Endothelial cell of umbilical vein (primary cell): ENCODE data around the gene HOXD12. TPM values are rescaled to one million over a fixed set of nuclear protein-coding genes. Genes with fewer than 3 reads are reported as not detected.
A peak's percentile ranks its signal among the peaks of the same experiment; 100 is the strongest.

Experiments used
- BruUV-seq: library from RNA; stranded (reverse); fragments of 400-500 nt; replicated peaks from 2 replicates; lab custom pipeline; 2021; lab: Mats Ljungman, UMichigan
- CTCF ChIA-PET: fragments of 300-600, 350-600 bp; sonication (Branson Sonifier 250); formaldehyde crosslinking; loops from one replicate; lab custom pipeline; 2021; ENCODE audit warnings: antibody characterized with exemption, inconsistent platforms; lab: Charles Lee
- POLR2A ChIA-PET: fragments of 300-600, 350-600 bp; sonication (Branson Sonifier 250); formaldehyde crosslinking; loops from one replicate; lab custom pipeline; 2021; ENCODE audit warnings: antibody characterized with exemption, inconsistent platforms; lab: Charles Lee
- DNase-seq: peaks from one replicate; pipeline ENCODE4 v3.0.0-alpha.2; 2011; ENCODE audit warnings: low read depth, low spot score
- FAIRE-seq: peaks from 2 replicates; lab custom pipeline; 2011; peaks lifted over from hg19 to GRCh38; lab: Jason Lieb, UNC
- H2AFZ ChIP-seq: 2 replicates; pipeline ENCODE4 v1.6.0; 2012; ENCODE audit warnings: low read depth, low read length, control low read depth, inconsistent platforms
- H3K27ac ChIP-seq: 2 replicates; pipeline ENCODE4 v1.5.1; 2011; ENCODE audit warnings: low read depth, mild to moderate bottlenecking, control low read depth, low read length, moderate library complexity; ENCODE audit not compliant: insufficient read depth
- H3K27me3 ChIP-seq, 2 experiments: 2 replicates each; pipeline versions ENCODE4 v1.6.0 to v1.6.1; 2011; ENCODE audit warnings: low read length in 2 of 2, mixed read lengths in 1 of 2; ENCODE audit not compliant: control insufficient read depth in 2 of 2, insufficient read depth in 2 of 2
- H3K36me3 ChIP-seq, 2 experiments: 2 replicates in 1 of 2; 3 replicates in 1 of 2; pipeline ENCODE4 v1.5.1; 2011; ENCODE audit warnings: low read length in 2 of 2, mild to moderate bottlenecking in 1 of 2, moderate library complexity in 1 of 2; ENCODE audit not compliant: control insufficient read depth in 2 of 2, insufficient read depth in 2 of 2; ENCODE audit errors: extremely low read depth in 1 of 2
- H3K4me1 ChIP-seq: 3 replicates; pipeline ENCODE4 v1.5.1; 2011; ENCODE audit warnings: mild to moderate bottlenecking, low read length; ENCODE audit not compliant: control insufficient read depth, insufficient read depth; ENCODE audit errors: extremely low read depth
- H3K4me2 ChIP-seq: 2 replicates; pipeline ENCODE4 v1.6.1; 2011; ENCODE audit warnings: low read length, control low read depth, mixed read lengths; ENCODE audit not compliant: insufficient read depth
- H3K4me3 ChIP-seq, 3 experiments: fragments of 200-600 bp in 1 of 3; sonication (generic), shearing (Covaris generic) in 1 of 3; replicated peaks in 1 of 3; 2 replicates each; pipeline ENCODE4 v1.5.1; 2011 to 2016; ENCODE audit warnings: control low read depth in 3 of 3, low read length in 3 of 3, mild to moderate bottlenecking in 2 of 3, inconsistent platforms in 1 of 3, low read depth in 1 of 3, moderate library complexity in 1 of 3; ENCODE audit not compliant: insufficient read depth in 1 of 3
- H3K79me2 ChIP-seq: 2 replicates; pipeline ENCODE4 v1.6.0; 2012; ENCODE audit warnings: low read length, inconsistent platforms; ENCODE audit not compliant: control insufficient read depth, insufficient read depth
- H3K9ac ChIP-seq: replicated peaks from 2 replicates; pipeline ENCODE3; 2011; ENCODE audit warnings: low read length, control low read depth; ENCODE audit not compliant: insufficient read depth; ENCODE audit errors: extremely low read depth
- H3K9me1 ChIP-seq: replicated peaks from 3 replicates; pipeline ENCODE4 v1.6.0; 2011; ENCODE audit warnings: mild to moderate bottlenecking, low read length; ENCODE audit not compliant: control insufficient read depth, insufficient read depth; ENCODE audit errors: extremely low read depth
- H3K9me3 ChIP-seq: replicated peaks from 2 replicates; pipeline ENCODE4 v1.5.1; 2012; ENCODE audit warnings: low read length, inconsistent platforms; ENCODE audit not compliant: control insufficient read depth, insufficient read depth
- H4K20me1 ChIP-seq: replicated peaks from 2 replicates; pipeline ENCODE3; 2011; ENCODE audit warnings: mild to moderate bottlenecking, low read length; ENCODE audit not compliant: control insufficient read depth, insufficient read depth; ENCODE audit errors: extremely low read depth
- CTCF ChIP-seq, 2 donors: IDR thresholded peaks; 1 replicate in 1 of 2; 2 replicates in 1 of 2; pipeline ENCODE4 v1.5.1; 2011; ENCODE audit warnings: low read length in 2 of 2, mild to moderate bottlenecking in 2 of 2, moderate library complexity in 2 of 2, control low read depth in 1 of 2, inconsistent platforms in 1 of 2, low read depth in 1 of 2; ENCODE audit not compliant: insufficient read depth in 1 of 2; ENCODE audit errors: extremely low read depth in 1 of 2
- EZH2 ChIP-seq: IDR thresholded peaks from 2 replicates; pipeline ENCODE4 v1.6.1; 2012; ENCODE audit warnings: borderline replicate concordance, low read depth, mild to moderate bottlenecking, moderate library complexity, low read length, inconsistent platforms; ENCODE audit not compliant: severe bottlenecking
- MYC ChIP-seq: IDR thresholded peaks from one replicate; pipeline ENCODE4 v1.6.1; 2011; ENCODE audit warnings: mild to moderate bottlenecking, low read depth, low read length
- POLR2A ChIP-seq: IDR thresholded peaks from 2 replicates; pipeline ENCODE4 v1.6.1; 2012; ENCODE audit warnings: low read depth, mild to moderate bottlenecking, control low read depth, low read length
- dilution Hi-C: fragments of 300-500 bp; cut with MboI; formaldehyde crosslinking; loops from one replicate; pipeline ENCODE4 v1.15.0; 2019; ENCODE audit warnings: low sequenced_read_pairs; ENCODE audit not compliant: extremely low pct_ligation_motif_present
- intact Hi-C: fragments of 100-400 bp; cut with micrococcal nuclease; formaldehyde crosslinking; loops from one replicate; pipeline ENCODE4 v1.10.0; 2022
- polyA plus RNA-seq, 4 experiments: library from polyadenylated mRNA; depleted of rRNA in 3 of 4; stranded (reverse) in 3 of 4; unstranded in 1 of 4; fragments of >200 nt; gene quantifications; 2 replicates each; pipeline versions ENCODE4 v1.2.1 to v1.2.3, GENCODE V29; 2011 to 2012; ENCODE audit warnings: missing spikeins in 1 of 4
- total RNA-seq: library from RNA; stranded (reverse); gene quantifications from 2 replicates; pipeline ENCODE4 v1.2.3, GENCODE V29; 2021

Gene HOXD12
- total and polyA plus RNA-seq, 2 donors (not counting 3 experiments of a cell fraction or from before 2014, with no cell fraction given), result not detected

- intact Hi-C loops, result loop anchor here (1.0 kb wide), 1 partner anchor 722 kb away; no protein-coding TSS in a partner anchor
- H3K79me2 ChIP-seq, result no peaks in the 10 kb centered on the region
- no peaks in the 10 kb centered on the region for H3K4me1 ChIP-seq
- peak overlapping the region; percentile 53 for H2AFZ ChIP-seq
- no peak overlapping the region for H3K4me3 ChIP-seq
- TF ChIP-seq MYC (no peak), EZH2 (peak; percentile 94), CTCF (IDR thresholded peaks at IDR 0.05; ENCODE audit: extremely low read depth in 1 of 2, insufficient read depth in 1 of 2, low read depth in 1 of 2, low read length in 2 of 2) (peak; percentile 68 to 87), POLR2A (no peak)
- POLR2A ChIA-PET, result no interaction called here
- H3K4me2 ChIP-seq, result peak overlapping the region; percentile 43
- peaks cover 87 to 98% of the 10 kb centered on the region in 2 experiments for H3K27me3 ChIP-seq
- H3K9ac ChIP-seq, result no peak overlapping the region
- no peaks in the 10 kb centered on the region for H3K36me3 ChIP-seq
- DNase-seq, result peak; percentile 51
- H3K9me3 ChIP-seq, result no peaks in the 10 kb centered on the region
- no TSS peak for BruUV-seq
- peak; percentile 70 for FAIRE-seq
- H3K9me1 ChIP-seq, result no peaks in the 10 kb centered on the region
- no peak overlapping the region for H3K27ac ChIP-seq
- dilution Hi-C loops, result no loop called here
- no peaks in the 10 kb centered on the region for H4K20me1 ChIP-seq
- CTCF ChIA-PET, result interaction anchor here (0.6 to 6.1 kb wide), 18 partner anchors 8 to 1391 kb away, joined by 3 to 102 read pairs (median 4); no protein-coding TSS in a partner anchor
These were observed 11.3 kb upstream of the HOXD12 start for GRCh38 chr2:176088048-176088936.
